ENCODE data around the gene C9orf78.

Gene C9orf78

DNA sequence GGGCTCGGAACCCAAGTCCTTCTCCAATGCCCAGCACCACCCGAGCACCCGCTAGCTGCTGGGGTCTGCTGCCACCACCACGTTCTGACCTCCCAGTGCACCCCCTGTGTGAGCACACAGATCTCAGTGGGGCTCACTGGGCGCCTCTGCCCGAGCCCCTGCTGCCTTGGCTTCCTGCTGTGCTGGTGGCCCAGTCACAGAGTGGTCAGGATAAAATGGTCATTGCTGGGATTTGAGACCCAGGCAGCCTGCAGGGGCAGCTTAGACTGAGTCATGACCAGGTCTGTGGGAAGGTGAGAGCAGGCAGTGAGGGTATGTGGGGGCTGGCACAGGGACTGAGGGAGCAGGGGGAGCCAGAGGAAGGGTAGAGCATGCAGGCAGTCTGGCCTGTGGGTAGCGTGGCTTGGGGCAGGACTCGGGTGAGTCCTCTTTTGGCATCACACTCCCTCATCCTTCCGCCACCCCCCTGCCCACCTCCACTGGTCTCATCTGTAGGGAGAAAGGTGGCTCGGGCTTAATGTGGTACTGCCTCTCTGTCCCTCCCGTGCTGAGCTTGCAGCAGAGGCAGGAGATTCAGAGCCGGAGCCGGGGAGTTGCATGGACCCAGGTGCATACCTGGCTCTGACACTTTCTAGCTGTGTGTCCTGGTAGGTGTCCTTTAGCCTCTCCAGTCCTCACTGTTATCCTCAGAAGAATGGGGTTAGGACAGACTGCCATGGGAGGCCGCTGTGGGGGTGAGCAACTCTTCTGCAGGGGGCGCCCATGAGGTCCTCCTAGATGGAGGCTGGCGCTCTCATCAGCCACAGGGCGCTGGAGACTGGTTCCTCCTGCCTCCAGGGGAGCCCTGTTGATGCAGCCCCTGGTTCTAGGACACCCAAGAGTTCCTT, 32.3 kb upstream of the C9orf78 start:
- no peak for DNase-seq

DNA sequence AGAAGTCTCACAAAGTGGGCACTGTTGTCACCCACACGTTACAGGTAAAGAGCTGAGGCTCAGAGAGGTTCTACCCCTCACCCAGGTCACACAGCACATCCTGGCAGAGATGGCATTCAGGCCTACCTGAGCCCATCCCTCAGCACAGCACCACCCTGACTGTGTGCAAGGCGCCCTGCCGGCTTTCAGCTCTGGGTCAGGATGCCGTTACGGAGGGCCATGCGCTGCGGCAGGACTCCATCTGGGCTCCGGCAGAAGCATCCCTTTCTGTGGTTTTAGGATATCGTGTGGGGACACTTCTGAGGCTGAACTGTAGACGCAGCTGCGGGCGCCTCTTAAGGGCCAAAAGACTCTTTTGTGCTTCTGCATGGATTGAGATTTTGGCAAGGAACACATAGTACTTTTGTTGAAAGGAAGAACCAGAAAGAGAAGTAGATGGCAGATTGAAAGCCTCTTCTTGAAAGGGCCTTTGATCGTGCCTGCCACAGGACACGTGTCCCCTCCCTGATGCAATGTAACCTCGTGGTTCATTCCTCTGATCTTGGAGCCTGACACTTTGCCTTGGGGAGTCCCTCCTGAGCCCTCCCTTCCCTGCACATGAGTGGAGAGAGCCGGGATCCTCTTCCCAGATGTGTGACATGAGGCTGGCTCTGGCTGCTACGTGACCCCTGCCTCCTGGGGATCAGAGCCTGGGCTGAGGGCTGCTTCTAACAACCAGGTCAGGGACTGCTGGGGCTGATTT, 31.5 kb upstream of the C9orf78 start:
- DNase-seq: no peak

DNA sequence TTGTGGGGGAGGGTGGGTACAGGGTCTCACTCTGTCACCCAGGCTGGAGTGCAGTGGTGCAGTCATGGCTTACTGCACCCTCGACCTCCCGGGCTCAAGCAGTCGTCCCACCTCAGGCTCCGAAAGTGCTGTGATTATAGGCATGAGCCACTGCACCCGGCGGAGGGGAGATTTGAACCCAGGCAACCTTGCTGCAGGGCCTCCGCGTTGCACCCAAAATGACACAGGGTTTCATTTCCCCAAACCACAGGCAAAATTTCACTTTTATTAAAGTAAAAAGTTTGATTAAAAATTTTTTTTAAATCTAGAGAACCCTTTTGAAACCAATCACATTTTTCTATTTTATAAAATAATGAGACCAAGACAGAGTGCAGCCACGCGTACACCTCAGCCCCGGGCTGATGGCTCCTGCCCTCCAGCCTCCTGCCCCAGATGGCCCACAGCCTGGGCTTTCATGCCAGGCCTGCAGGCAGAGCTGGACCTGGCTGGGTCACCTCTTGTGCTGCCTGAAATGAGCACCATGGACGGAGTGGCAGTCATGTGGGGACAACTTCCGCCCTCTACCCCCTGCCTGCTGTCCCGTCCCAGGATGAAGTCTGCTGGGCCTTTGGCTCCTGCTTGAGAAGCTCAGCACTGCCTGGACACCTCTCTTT, 30.7 kb upstream of the C9orf78 start:
- no peak for DNase-seq

DNA sequence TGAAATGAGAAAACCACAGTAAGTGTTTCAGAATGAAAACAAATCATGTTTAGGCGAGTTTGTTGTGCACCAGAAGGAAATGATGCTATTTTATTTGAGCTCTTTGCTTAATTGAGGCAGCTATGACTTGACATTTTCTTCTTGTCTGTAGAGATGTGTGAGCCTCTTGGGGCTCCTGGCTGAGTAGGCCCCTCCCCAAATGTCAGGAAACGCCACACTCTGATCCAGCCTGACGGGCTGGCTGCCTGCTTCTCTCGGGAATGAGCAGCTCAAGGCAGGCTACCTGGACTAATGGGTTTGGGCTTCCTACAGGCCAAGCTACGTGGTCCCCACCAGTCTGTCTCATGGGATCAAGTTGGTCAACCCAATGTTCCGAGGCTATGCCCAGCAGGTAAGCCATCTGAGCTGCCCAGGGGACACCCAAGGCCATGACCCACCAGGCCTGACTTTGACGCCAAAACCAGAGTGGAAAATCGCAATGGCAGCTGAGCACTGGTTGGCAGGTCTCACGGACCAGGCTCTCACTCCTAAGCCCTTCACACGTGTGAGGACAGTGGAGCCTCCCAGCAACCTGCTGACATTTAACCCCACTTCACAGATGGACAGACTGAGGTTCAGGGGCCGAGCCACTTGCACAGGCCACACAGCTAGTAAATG, 30.0 kb upstream of the C9orf78 start:
- no peak for DNase-seq

DNA sequence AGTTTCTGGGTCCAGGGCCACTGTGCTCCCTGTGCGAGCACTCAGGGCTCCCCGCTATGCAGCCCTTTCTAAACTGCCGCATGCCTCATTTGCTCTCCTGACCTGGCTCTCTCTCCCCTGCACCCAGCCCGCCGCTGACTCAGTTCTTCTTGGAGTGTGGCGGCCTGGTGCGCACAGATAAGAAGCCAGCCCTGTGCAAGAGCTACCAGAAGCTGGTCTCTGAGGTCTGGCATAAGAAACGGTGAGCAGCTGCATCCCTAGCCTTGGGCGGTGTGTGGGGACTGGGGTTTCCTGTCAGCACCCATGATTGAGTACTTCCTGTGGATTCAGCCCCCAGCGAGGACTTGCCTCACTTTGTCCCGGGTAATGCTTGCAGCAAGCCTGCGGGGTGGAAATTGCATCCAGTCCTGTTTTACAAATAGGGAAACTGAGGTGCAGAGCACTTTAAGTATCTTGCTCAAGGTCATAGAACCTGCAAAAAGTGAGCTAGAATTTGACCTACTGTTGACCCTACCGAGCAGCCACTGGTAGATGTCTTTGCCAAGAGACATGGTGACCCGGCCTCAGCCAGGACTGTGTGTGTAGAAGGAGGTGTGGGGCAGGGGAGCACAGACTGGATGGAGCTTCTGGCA, 28.1 kb upstream of the C9orf78 start:
- DNase-seq: no peak

DNA sequence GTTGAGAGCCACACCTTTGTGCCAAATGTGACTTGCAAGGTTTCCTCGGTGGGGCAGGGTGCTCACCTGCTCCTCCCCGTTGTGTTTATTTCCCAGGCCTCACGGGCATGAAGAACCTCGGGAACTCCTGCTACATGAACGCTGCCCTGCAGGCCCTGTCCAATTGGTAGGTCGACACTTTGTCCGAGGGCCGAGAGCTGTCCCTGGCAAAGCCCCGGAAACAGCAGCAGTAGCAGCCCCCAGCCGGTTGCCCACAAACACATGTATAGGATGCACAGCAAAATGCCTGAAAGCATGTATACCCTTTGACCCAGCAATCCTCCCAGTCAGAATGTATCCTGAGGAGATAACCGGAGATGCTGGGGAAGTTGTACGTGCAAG, 26.4 kb upstream of the C9orf78 start:
- no peak for DNase-seq

DNA sequence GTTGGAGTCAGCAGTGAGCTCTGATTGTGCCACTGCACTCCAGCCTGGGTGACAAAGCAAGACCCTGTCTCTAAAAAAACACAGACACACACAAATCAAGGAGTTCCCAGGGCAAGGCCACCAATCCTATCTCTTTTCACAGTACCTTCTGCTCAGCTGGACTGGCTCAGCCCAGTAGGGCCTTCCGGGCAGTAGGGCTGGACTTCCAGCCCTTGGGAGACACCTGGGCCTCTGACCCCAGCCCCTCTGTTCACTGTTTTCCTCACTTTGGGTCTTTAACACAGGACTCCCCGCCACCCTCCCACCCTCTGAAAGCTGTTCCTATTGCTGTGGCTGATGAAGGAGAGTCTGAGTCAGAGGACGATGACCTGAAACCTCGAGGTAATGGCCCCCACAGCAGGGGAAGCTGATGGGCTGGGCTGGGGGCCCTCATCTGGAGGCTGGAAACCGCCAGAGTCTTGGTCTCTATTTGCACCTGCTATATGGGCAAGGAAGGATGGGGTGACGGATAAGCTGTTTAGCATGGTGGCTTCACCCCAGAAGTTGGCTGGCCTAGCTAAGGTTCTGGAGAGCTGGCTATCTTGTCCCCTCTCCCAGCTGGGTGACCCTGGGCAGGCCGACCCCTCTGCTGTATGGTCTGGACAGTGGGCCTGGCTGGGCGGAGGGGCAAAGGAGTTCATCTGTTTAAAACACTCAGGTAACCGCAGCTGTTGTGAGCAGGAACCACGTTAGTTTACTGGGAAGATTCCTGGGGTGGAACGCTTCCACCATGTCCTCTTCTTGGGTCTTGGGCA, 25.8 kb upstream of the C9orf78 start:
- no peak for DNase-seq

DNA sequence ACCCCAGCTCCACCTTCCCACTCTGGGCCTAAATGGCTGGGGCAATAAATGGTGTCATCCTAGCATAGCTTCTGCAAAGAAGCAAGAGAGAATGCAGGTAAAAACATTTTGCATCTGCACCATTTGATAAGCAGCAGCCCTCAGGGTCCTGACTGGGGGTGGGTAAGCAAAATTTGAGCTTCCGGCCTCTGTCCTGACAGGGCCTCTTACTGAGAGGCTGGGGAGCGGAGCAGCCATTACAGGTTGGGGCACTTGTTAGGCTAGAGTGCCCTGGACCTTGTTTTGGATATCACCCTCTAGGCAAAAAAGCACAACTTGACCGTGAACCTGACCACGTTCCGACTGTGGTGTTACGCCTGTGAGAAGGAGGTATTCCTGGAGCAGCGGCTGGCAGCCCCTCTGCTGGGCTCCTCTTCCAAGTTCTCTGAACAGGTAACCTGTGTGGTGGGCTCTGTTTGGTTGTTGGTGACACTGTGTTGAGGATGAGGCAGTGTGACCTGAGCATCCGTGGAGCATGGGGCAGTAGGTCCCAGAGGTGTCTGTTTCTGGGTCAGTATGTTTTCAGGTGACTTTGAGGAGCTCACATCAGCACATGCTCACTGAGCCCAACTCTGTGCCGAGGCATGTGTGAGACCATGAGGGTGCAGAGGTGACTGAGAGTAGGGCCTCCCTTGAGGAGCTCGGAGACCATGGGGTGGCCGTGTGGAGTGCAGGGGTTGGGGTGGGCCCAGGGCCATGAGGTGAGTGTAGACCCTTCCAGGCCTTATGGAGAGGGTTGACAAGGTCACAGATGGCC, 23.3 kb upstream of the C9orf78 start:
- DNase-seq: no peak

DNA sequence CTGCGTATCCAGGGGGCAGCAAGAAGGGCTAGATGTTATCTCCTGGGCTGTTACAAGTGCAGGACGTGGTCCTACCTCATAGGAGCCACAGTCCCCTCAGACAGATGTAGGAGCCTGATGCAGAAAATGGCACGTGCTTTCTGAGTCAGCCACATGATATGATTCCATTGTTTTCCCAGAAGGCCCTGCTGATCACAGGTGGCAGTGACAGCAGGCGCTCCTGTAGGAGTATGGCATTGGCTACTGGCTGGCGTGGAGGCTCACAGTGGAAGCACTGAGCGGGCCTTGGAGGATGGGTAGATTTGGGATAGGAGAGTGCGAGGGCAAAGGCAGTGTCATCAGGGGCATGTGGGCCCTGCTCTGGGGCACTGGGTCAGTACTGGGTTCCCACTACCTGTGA, 22.1 kb upstream of the C9orf78 start:
- DNase-seq: no peak

DNA sequence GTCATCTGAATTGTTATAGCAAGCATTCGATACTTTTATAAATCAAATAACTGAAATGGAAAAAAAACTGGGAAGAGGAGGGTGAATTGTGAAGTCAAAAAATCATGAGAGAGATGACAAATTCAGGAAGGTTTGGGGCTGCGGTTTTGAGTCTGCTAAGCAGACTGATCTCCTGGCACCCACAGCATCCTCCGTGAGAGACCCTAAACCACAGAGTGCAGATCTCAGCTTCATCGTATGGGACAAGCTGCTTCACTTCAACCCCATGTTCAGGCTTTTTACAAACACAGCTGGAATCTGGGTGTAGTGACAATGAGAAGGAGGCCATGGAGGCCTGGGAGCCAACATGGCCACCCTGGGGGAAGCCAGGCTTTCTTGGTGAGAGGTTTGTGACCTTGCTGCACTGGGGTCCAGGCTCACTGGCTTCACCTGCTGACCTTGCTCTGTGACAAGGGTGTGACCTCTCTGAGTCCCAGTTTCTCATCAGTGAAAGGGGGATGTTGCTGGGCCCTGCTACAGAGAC, 19.6 kb upstream of the C9orf78 start:
- DNase-seq: no peak

DNA sequence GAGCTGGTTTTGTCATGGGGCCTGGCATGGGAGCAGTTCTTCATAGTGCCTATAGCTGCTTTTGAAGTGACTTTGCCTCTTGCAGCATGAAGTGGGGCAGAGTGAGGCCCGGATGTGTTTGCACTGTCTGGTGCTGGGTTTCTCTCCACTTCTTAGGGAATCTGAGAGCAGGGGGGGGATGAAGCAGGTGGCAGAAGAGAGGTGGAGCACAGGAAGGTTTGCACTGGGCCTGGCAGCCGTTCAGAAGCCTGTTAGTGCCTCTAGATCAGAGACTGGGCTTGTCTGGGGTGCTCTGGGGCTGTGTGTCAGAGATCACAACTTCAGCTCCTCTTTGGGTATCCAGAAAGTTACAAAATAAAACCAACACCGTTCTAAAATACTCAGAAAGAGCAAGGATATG, 18.5 kb upstream of the C9orf78 start:
- no peak for DNase-seq

DNA sequence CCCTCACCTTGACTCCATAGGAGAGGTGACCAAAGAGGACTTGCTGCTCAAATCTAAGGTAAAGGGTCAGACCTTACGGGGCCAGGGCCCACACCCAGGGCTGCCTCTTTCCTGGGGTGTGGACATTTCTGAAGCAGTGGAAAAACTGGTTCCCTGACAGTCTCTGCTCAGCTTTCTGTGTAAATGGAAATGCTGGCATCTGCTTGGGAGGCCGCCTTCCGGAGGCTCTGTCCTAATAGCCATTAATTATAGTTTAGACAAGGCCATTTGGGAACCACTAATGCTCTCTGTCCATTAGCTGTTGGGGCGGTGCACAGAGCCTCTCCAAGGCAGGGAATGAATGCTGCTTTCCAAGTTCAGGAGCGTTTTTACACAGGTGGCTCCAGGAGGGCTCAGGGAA, 17.5 kb upstream of the C9orf78 start:
- no peak for DNase-seq

DNA sequence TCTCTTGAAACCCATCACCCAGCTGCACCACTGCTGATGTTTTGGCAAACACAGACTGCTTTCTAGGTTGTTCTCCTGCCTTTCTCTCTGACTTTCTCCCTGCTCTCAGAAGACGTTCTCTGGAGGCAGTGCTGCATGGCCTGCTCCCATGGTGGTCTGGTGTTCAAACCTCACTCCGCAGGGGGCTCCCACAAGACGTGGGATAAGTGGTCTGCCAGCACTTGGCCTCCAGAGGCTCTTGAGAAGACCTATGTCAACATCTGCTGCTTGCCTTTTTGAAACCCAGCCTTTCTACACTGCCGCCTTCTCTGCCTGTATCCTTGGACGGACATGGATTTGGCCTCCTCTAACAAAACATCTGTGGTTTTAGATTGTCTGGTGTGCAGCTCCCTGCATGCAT, 16.7 kb upstream of the C9orf78 start:
- no peak for DNase-seq

DNA sequence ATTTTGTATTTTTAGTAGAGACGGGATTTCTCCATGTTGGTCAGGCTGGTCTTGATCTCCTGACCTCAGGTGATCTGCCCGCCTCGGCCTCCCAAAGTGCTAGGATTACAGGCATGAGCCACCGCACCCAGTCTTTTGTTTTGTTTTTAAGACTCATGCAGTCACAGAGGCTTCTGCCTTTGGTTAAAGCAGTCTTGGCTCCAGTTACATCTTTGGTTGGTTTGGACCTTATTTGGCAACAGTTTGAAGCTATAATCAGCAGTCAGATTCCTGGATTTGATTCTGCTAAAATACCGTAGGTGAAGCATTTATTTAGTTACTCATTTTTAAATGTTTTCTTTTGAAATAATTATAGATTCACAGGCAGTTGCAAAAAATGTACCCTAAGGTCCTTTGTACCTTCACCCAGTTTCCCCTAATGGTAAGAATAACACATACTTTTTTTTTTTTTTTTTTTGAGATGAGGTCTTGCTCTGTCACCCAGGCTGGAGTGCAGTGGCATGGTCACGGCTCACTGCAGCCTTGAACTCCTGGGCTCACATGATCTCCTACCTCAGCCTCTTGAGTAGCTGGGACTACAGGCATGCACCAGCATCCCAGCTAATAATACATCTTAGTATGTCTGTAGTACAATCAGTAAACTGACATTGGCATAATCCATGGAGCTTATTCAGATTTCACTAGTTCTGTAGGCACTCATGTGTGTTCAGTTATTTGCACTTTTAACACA, 15.9 kb upstream of the C9orf78 start:
- no peak for DNase-seq

DNA sequence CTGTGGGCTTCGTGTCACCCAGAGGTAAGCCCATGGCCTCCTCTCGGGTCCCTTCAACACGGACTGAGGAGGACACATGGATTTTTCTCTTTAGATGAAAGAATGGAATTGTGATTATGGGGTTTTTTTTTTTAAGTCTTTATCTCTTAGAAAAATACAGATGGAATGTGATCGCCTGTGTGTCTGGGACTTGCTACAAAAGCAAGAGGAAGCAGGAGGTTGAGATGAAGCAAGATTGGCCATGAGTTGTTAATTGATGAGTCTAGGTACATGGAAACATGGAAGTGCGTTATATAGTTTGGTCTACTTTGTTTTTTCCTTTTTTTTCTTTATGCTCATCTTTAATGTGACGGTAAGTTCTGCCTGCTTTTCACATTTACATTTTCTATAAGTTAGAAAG, 14.8 kb upstream of the C9orf78 start:
- no peak for DNase-seq

DNA sequence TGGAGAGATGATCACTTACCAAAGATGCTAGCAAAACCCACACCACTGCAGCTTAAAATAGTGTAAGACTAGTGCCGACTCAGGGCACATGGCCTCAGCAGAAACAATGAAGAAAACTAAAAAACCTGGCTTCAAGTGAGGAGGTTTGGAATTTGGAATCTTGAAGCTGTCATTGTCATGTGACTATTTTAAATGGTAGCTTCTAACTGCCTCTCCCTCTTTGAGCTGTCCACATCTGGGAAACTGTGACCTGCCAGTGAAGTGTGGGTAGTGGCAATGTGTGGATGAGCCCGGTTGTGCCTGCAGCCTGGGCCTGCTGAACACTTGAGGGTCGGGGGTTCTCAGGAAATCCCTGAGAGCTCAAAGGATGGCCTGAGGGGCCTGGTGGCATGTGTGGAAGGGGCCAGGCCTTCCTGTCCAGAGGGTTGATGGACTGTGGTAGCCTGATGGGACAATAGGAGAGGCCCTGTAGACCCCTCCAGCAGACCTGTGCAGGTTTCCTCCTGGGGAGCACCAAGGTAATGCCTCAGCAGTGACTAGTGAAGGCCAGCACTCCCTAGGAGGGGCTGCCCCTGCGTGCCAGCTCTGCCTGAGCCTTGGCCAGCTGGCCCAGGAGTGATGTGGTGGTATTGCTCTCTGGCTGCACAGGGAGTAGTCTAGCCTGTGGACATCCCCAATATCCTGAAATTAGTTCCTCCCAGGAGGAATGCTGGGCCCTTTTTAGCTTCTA, 13.8 kb upstream of the C9orf78 start:
- DNase-seq: no peak

DNA sequence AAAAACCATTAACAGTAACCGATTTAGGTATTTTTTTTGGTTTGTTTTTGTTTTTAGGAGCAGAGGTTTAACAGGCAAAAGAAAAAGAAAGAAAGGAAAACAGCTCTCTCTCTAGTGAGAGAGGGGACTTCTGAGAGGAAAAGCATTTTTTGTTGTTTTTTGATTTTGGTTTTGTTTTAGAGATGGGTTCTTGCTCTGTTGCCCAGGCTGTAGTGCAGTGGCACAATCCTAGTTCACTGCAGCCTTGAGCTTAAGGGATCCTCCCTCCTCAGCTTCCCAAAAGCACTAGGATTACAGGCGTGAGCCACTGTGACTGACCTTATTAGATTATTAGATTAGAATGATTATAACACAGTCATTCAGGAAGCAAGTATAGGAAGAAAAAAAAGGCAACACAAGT, 10.3 kb upstream of the C9orf78 start:
- no peak for DNase-seq

DNA sequence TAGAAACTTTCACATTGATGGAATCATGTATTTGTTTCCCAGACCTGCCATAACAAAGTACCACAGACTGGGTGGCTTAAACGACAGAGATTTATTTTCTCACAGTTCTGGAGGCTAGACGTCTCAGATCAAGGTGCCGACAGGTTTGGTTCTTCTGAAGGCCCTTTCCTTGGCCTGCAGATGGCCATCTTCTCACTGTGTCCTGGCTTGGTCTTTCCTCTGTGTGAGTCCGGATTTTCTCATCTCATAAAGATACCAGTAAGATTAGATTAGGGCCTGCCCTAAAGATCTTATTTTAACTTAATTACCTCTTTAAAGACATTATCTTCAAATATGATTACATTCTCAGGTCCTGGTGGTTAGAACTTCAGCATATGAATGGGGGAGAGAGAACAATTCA, 6.0 kb upstream of the C9orf78 start:
- DNase-seq: no peak

DNA sequence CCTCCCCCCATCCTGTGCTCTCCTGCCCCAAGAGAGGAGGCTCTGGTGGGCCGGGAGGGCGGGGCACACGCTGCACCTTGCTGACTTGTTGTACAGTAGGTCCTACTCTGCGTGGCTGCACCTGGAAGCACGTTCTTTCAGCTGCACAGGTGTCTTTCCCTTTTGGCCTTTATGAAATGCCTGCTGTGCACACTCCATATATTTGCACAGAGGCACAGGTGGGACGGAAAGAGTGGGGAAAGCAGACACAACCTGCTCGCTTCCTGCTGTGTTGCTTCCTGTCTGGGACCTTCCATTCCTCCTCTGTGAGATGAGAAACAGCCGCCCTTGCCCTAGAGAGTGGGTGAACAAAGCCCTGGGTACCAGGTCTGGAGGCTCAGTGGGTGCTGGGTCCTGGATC, 5.0 kb upstream of the C9orf78 start:
- no peak for DNase-seq
